ENCODE data around the gene AKAP13.

GRCh38 chr15:85607842-85608241 is 227.4 kb downstream of the AKAP13 start:
- TF ChIP-seq, protein P1, sequence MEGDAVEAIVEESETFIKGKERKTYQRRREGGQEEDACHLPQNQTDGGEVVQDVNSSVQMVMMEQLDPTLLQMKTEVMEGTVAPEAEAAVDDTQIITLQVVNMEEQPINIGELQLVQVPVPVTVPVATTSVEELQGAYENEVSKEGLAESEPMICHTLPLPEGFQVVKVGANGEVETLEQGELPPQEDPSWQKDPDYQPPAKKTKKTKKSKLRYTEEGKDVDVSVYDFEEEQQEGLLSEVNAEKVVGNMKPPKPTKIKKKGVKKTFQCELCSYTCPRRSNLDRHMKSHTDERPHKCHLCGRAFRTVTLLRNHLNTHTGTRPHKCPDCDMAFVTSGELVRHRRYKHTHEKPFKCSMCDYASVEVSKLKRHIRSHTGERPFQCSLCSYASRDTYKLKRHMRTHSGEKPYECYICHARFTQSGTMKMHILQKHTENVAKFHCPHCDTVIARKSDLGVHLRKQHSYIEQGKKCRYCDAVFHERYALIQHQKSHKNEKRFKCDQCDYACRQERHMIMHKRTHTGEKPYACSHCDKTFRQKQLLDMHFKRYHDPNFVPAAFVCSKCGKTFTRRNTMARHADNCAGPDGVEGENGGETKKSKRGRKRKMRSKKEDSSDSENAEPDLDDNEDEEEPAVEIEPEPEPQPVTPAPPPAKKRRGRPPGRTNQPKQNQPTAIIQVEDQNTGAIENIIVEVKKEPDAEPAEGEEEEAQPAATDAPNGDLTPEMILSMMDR (IDR thresholded peaks at IDR 0.05; ENCODE audit: low read depth, low read length): no peak
- TF ChIP-seq EZH2phosphoT487 (IDR thresholded peaks at IDR 0.05; ENCODE audit: low read depth): no peak

Measured in OCI-LY3 (cell line).